GM18867 (cell line): Measurements from ENCODE around the gene RNF40.

ENCODE experiments used
- ATAC-seq: cut with Tn5 transposase; IDR thresholded peaks from one replicate; pipeline ENCODE4 v1.9.1; 2021; ENCODE audit warnings: mild to moderate bottlenecking, moderate library complexity; ENCODE audit not compliant: unreplicated experiment

The RNF40 gene

GRCh38 chr16:30740364-30741251 is 21.5 kb upstream of the RNF40 start:
- no peak for ATAC-seq

DNA sequence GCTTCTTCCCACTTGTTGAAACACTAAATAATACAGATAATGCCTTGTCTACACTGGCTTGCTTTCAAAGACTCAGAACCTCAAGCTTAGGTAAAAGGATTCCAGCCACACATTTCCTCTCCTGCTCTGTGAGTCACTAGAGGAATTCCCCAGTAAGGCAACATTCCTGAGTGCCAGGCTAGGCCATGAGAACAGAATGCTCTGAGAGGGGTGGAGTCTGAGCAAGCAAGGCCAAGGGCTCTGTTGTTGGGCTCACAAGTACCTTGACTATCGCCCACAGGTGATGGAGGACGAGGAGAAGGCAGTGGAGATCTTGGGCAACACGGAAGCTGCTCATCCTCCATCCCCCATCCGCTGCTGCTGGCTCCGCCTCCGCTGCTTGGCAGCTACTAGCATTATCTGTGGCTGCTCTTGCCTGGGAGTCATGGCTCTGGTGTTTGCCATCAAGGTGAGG is 20.6 kb upstream of the RNF40 start:
- ATAC-seq, result no peak

DNA sequence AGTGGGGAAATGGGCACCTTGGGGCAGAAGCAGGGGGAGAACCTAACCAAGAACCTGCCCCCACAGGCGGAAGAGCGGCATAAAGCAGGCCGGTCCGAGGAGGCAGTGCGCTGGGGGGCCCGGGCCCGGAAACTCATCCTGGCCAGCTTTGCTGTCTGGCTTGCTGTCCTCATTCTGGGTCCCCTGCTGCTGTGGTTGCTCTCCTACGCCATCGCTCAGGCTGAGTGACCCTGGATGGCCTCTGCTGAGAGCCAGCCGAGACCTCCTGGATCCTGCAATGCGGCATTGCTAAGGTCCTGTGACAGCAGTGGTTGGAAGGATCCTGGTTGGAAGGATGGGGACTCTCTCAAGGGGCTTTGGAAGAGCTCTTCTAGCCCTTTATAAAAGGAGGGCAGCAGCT is 18.4 kb upstream of the RNF40 start:
- ATAC-seq, result no peak

- ATAC-seq, result no peak
Measured at GRCh38 chr16:30744183-30744582, 17.9 kb upstream of the RNF40 start.

- no peak for ATAC-seq
Measured at GRCh38 chr16:30745082-30745481, 17.0 kb upstream of the RNF40 start.

DNA sequence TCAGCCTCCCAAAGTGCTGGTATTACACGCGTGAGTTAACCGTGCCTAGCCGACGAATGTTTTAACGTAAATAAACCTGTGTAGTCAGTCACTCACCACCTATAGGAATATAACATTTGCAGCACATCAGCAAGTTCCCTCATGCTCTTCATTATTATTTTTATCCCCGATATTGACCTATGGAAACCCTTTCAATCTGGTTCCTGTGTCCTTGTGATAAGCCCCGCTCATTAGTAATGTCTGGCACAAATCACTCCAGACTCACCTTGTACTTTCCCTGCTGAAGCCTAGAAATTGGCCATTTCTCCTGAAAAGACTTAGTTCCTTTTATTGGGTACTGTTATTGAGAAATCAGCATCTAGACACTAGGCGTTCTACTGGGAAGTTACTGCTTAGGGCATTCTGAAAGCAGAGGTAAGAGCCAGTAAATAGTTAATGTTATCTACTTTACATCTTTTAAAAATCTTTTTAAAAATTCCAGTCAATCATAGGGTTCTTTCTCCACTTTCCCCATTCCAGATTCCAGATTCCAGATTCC is 15.4 kb upstream of the RNF40 start:
- no peak for ATAC-seq

DNA sequence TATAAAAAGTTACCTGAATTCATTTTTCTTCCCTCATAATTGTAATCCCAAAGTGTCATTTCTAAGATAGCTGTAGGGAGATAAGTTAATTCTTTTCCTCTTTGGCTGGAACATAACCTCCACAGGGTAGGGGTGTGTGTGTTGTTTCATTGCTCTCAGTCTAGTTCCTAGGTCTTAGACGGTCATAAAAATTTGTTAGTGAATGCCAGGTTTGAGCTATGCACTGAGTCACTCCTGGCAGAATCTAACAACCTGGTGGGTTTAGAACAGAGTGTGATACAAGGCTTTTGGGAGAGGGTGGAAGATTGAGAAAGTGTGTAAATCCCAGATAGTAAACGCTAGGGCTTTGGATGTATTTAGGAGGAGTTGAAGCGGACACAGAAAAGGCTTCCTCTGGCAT is 14.8 kb upstream of the RNF40 start:
- no peak for ATAC-seq

- peak; percentile 93 for ATAC-seq
Measured at GRCh38 chr16:30747799-30748633, 14.1 kb upstream of the RNF40 start, which contains the start of gene PHKG2. PHKG2 (plus strand) TSS chr16:30748425; CDS start chr16:30748821, 396 bp downstream.

- peak; percentile 11 for ATAC-seq
Measured at GRCh38 chr16:30748634-30749445, 13.3 kb upstream of the RNF40 start.

- no peak for ATAC-seq
Measured at GRCh38 chr16:30750201-30750600, 11.9 kb upstream of the RNF40 start.

DNA sequence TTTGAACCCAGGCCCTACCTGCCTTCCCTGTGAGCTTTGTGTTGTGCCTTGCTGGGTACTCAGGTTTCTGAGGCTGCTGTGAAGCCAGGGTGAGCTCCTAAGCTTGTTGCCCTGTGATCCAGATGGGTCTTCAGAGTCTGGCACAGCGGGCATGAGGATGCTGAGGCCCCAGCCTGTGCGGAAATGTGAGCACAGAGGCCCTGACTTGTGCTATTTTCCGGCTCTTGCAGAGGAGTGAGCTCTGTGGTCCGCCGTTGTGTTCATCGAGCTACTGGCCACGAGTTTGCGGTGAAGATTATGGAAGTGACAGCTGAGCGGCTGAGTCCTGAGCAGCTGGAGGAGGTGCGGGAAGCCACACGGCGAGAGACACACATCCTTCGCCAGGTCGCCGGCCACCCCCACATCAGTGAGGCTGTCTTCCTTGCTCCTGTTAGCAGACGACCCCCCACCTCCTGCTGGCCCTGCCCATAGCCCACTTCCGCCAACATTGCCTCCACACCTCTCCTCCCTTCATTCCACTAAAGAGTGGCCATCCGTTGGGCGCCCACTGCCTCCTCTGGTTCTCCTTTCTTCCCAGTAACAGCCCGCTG is 11.2 kb upstream of the RNF40 start:
- no peak for ATAC-seq

DNA sequence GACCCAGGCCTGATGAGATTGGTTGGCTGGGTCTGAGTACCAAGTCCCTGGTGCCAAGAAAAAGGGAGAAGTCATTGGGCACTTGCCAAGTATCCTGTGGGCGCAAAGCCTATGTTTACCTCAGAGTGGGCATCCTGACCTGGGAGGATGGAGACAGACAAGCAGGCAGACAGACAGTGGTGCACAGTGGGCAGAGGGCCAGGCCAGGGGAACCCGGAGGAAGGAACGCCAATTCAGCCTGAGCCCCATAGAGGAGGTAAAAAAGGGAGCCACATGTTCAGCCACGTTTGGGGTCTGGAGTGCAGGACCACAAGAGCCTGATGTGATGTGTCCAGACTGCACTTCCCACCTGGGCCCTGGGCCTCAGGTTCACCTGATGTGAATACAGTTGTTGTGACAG is 8.5 kb upstream of the RNF40 start:
- ATAC-seq, result no peak

DNA sequence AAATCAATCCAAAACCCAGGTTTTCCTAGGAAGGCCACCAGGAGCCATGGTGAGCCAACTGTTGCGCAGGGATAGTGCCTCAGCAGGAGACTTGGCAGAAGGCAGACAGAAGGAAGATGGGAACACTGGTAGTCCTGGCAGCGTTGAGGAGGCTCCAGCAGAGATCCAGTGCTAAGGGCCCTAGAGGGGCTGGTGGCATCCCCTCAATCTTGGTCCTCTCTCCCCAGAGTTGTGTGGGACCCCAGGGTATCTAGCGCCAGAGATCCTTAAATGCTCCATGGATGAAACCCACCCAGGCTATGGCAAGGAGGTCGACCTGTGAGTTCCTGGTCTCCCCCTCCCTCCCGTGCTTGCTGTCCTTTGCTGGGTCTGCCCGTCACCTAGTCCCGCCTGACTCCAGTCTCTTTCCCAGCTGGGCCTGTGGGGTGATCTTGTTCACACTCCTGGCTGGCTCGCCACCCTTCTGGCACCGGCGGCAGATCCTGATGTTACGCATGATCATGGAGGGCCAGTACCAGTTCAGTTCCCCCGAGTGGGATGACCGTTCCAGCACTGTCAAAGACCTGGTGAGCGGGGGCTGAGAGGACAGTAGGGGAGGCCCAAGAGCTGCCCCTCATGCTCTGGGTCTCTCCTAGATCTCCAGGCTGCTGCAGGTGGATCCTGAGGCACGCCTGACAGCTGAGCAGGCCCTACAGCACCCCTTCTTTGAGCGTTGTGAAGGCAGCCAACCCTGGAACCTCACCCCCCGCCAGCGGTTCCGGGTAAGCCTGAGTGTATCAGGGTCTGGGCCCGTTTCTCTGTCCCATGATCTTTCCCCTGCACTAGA is 6.0 kb upstream of the RNF40 start:
- ATAC-seq, result no peak

DNA sequence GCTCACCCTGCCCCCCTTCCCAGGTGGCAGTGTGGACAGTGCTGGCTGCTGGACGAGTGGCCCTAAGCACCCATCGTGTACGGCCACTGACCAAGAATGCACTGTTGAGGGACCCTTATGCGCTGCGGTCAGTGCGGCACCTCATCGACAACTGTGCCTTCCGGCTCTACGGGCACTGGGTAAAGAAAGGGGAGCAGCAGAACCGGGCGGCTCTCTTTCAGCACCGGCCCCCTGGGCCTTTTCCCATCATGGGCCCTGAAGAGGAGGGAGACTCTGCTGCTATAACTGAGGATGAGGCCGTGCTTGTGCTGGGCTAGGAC is 5.4 kb upstream of the RNF40 start:
- ATAC-seq, result no peak

GRCh38 chr16:30757316-30757715 is 4.8 kb upstream of the RNF40 start:
- ATAC-seq, result no peak

DNA sequence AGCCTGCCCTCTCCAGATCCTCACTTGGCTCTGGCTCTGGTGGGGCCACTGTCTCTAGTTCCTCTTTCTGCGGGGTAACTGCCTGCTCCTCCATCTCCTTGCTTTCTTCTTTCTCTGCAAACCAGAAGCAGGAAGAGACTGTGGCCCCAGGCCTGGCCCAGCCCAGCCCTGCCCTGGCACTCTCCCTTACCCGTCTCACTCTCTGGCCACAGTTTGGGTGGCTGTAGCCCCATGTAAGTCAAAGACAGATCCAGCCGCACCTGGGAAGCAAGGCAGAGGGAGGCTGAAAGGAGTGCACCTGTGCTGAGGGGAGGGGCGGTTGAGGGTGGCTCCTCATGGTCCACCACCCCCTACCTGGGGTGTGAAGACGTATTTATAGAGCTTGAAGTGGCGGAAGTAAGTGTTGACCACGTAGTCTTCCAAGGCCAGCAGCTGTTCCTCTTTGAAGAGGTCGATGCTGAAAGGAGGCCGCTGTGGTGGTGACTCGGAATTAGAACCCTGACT is 3.1 kb upstream of the RNF40 start:
- no peak for ATAC-seq

DNA sequence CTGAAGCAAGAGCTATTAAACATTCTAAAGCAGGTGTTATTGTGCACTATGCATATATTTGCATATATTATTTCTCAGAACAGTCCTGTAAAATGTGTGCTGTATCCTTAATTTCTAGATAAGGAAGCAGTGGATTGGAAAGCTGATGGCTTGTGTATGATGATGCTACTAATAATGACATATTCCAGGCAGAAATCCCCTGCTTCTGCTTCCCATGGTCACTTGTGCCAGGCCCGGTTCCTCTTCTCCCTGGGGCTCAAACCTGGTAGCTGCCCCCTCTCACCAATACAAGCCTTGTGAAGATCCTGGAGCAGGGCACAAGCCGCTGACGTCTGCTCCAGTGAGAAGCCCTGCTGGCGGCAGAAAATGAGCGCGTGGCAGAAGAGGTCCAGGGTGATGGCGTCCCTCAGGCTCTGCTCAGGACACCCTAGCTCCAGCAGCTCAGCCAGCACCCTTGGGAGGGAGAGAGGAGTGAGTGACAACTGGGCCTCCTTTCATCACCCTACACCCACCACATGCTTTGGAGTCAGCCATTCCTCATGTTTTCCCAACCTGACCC is 2.0 kb upstream of the RNF40 start:
- no peak for ATAC-seq

GRCh38 chr16:30760577-30761426 is 1.3 kb upstream of the RNF40 start:
- ATAC-seq, result no peak
